Measurements from ENCODE around the gene MYO1F.

Gene MYO1F

GRCh38 chr19:8488365-8488764 is 88.9 kb downstream of the MYO1F start:
- Mint-ChIP-seq H3K27ac (peak overlapping the region; percentile 90), H3K27me3 (no peaks in the 10 kb centered on the region), H3K9me3 (ENCODE audit: low read depth) (no peaks in the 10 kb centered on the region), H3K4me3 (no peak overlapping the region), H3K36me3 (peaks cover 7% of the 10 kb centered on the region), H3K4me1 (ENCODE audit: low read depth) (peaks cover 36% of the 10 kb centered on the region)

GRCh38 chr19:8487137-8487851 is 89.9 kb downstream of the MYO1F start:
- Mint-ChIP-seq H3K9me3 (ENCODE audit: low read depth) (no peaks in the 10 kb centered on the region), H3K27me3 (no peaks in the 10 kb centered on the region), H3K4me1 (ENCODE audit: low read depth) (peaks cover 38% of the 10 kb centered on the region), H3K36me3 (peaks cover 7% of the 10 kb centered on the region), H3K4me3 (peak overlapping the region; percentile 59), H3K27ac (peak overlapping the region; percentile 90)

- Mint-ChIP-seq H3K36me3 (peaks cover 7% of the 10 kb centered on the region), H3K27ac (peak overlapping the region; percentile 90), H3K9me3 (ENCODE audit: low read depth) (no peaks in the 10 kb centered on the region), H3K4me1 (ENCODE audit: low read depth) (peaks cover 41% of the 10 kb centered on the region), H3K27me3 (no peaks in the 10 kb centered on the region), H3K4me3 (peak overlapping the region; percentile 59)
Measured at GRCh38 chr19:8486661-8487136, 90.5 kb downstream of the MYO1F start.

GRCh38 chr19:8485561-8486371 is 91.5 kb downstream of the MYO1F start:
- H3K36me3 Mint-ChIP-seq: peaks cover 7% of the 10 kb centered on the region
- H3K27ac Mint-ChIP-seq: peak overlapping the region; percentile 90
- H3K9me3 Mint-ChIP-seq (ENCODE audit: low read depth): no peaks in the 10 kb centered on the region
- peaks cover 50% of the 10 kb centered on the region for H3K4me1 Mint-ChIP-seq (ENCODE audit: low read depth)
- H3K27me3 Mint-ChIP-seq: no peaks in the 10 kb centered on the region
- no peak overlapping the region for H3K4me3 Mint-ChIP-seq

GRCh38 chr19:8484331-8484894 is 92.8 kb downstream of the MYO1F start:
- H3K4me1 Mint-ChIP-seq (ENCODE audit: low read depth): peaks cover 58% of the 10 kb centered on the region
- peaks cover 7% of the 10 kb centered on the region for H3K36me3 Mint-ChIP-seq
- H3K4me3 Mint-ChIP-seq: peak overlapping the region; percentile 32

GRCh38 chr19:8483165-8483564 is 94.1 kb downstream of the MYO1F start:
- H3K4me1 Mint-ChIP-seq (ENCODE audit: low read depth): peaks cover 66% of the 10 kb centered on the region
- H3K4me3 Mint-ChIP-seq: no peak overlapping the region
- H3K27ac Mint-ChIP-seq: peak overlapping the region; percentile 62
- no peaks in the 10 kb centered on the region for H3K27me3 Mint-ChIP-seq
- H3K9me3 Mint-ChIP-seq (ENCODE audit: low read depth): no peaks in the 10 kb centered on the region
- peaks cover 7% of the 10 kb centered on the region for H3K36me3 Mint-ChIP-seq

More at GRCh38 chr19:8484331-8484894, 92.8 kb downstream of the MYO1F start:
- Mint-ChIP-seq H3K27ac (peak overlapping the region; percentile 10), H3K9me3 (ENCODE audit: low read depth) (no peaks in the 10 kb centered on the region), H3K27me3 (no peaks in the 10 kb centered on the region)

- H3K27me3 Mint-ChIP-seq: no peaks in the 10 kb centered on the region
- peak overlapping the region; percentile 62 for H3K27ac Mint-ChIP-seq
- no peaks in the 10 kb centered on the region for H3K9me3 Mint-ChIP-seq (ENCODE audit: low read depth)
- peaks cover 66% of the 10 kb centered on the region for H3K4me1 Mint-ChIP-seq (ENCODE audit: low read depth)
- peaks cover 4% of the 10 kb centered on the region for H3K36me3 Mint-ChIP-seq
- no peak overlapping the region for H3K4me3 Mint-ChIP-seq
Measured at GRCh38 chr19:8482696-8483095, 94.5 kb downstream of the MYO1F start.

- Mint-ChIP-seq H3K36me3 (peaks cover 2% of the 10 kb centered on the region), H3K27ac (peak overlapping the region; percentile 83), H3K4me1 (ENCODE audit: low read depth) (peaks cover 65% of the 10 kb centered on the region)
Measured at GRCh38 chr19:8481616-8482015, 95.6 kb downstream of the MYO1F start.

GRCh38 chr19:8481201-8481600 is 96.0 kb downstream of the MYO1F start:
- Mint-ChIP-seq H3K9me3 (ENCODE audit: low read depth) (no peaks in the 10 kb centered on the region), H3K4me3 (peak overlapping the region; percentile 53), H3K27ac (peak overlapping the region; percentile 83), H3K27me3 (no peaks in the 10 kb centered on the region), H3K4me1 (ENCODE audit: low read depth) (peaks cover 64% of the 10 kb centered on the region), H3K36me3 (peaks cover 2% of the 10 kb centered on the region)

More at GRCh38 chr19:8481616-8482015, 95.6 kb downstream of the MYO1F start:
- Mint-ChIP-seq H3K4me3 (no peak overlapping the region), H3K27me3 (no peaks in the 10 kb centered on the region), H3K9me3 (ENCODE audit: low read depth) (no peaks in the 10 kb centered on the region)

- H3K27ac Mint-ChIP-seq: peak overlapping the region; percentile 81
- no peaks in the 10 kb centered on the region for H3K27me3 Mint-ChIP-seq
- peaks cover 74% of the 10 kb centered on the region for H3K4me1 Mint-ChIP-seq (ENCODE audit: low read depth)
- no peaks in the 10 kb centered on the region for H3K9me3 Mint-ChIP-seq (ENCODE audit: low read depth)
- peaks cover 2% of the 10 kb centered on the region for H3K36me3 Mint-ChIP-seq
- peak overlapping the region; percentile 55 for H3K4me3 Mint-ChIP-seq
Measured at GRCh38 chr19:8478598-8478997, 98.6 kb downstream of the MYO1F start.

GRCh38 chr19:8477889-8478288 is 99.4 kb downstream of the MYO1F start:
- peaks cover 71% of the 10 kb centered on the region for H3K4me1 Mint-ChIP-seq (ENCODE audit: low read depth)
- H3K36me3 Mint-ChIP-seq: peaks cover 2% of the 10 kb centered on the region
- H3K9me3 Mint-ChIP-seq (ENCODE audit: low read depth): no peaks in the 10 kb centered on the region
- peak overlapping the region; percentile 36 for H3K4me3 Mint-ChIP-seq
- no peaks in the 10 kb centered on the region for H3K27me3 Mint-ChIP-seq
- H3K27ac Mint-ChIP-seq: peak overlapping the region; percentile 64

GRCh38 chr19:8476524-8476923 is 100.7 kb downstream of the MYO1F start:
- H3K4me1 Mint-ChIP-seq (ENCODE audit: low read depth): peaks cover 64% of the 10 kb centered on the region
- no peaks in the 10 kb centered on the region for H3K27me3 Mint-ChIP-seq
- H3K9me3 Mint-ChIP-seq (ENCODE audit: low read depth): no peaks in the 10 kb centered on the region
- peak overlapping the region; percentile 41 for H3K27ac Mint-ChIP-seq
- H3K4me3 Mint-ChIP-seq: no peak overlapping the region
- H3K36me3 Mint-ChIP-seq: peaks cover 2% of the 10 kb centered on the region

GRCh38 chr19:8475005-8475404 is 102.2 kb downstream of the MYO1F start:
- Mint-ChIP-seq H3K27ac (no peak overlapping the region), H3K9me3 (ENCODE audit: low read depth) (no peaks in the 10 kb centered on the region), H3K4me1 (ENCODE audit: low read depth) (peaks cover 51% of the 10 kb centered on the region), H3K4me3 (no peak overlapping the region), H3K27me3 (no peaks in the 10 kb centered on the region), H3K36me3 (peaks cover 2% of the 10 kb centered on the region)

- Mint-ChIP-seq H3K4me3 (no peak overlapping the region), H3K27me3 (no peaks in the 10 kb centered on the region), H3K36me3 (peaks cover 8% of the 10 kb centered on the region), H3K4me1 (ENCODE audit: low read depth) (peaks cover 47% of the 10 kb centered on the region), H3K9me3 (ENCODE audit: low read depth) (no peaks in the 10 kb centered on the region), H3K27ac (peak overlapping the region; percentile 34)
Measured at GRCh38 chr19:8473648-8474476, 103.4 kb downstream of the MYO1F start.

Data from activated naive CD8-positive, alpha-beta T cell (primary cell).